M059J (cell line): ENCODE measurements around the gene GIPC3. TPM values are rescaled to one million over a fixed set of nuclear protein-coding genes. Genes with fewer than 3 reads are reported as not detected.

ENCODE experiments used
- DNase-seq: peaks from one replicate; pipeline ENCODE4 v3.0.0-alpha.2; 2012; ENCODE audit warnings: low read depth
- total RNA-seq: library from RNA; depleted of rRNA; stranded (reverse); fragments of >200 nt; shearing (Covaris generic); gene quantifications from 2 replicates; pipeline ENCODE4 v1.2.3, GENCODE V29; 2014; rRNA removed

GIPC3 gene
- total RNA-seq, 1 experiment from 2014 or later: not detected

GRCh38 chr19:3637621-3638020 is 52.3 kb downstream of the GIPC3 start:
- no peak for DNase-seq

GRCh38 chr19:3638208-3639193 is 53.2 kb downstream of the GIPC3 start:
- DNase-seq: no peak

GRCh38 chr19:3639479-3639878 is 54.2 kb downstream of the GIPC3 start:
- no peak for DNase-seq

- DNase-seq: no peak
Measured at GRCh38 chr19:3641515-3642269, 56.4 kb downstream of the GIPC3 start.

- DNase-seq: no peak
Measured at GRCh38 chr19:3642296-3642695, 57.0 kb downstream of the GIPC3 start.

Other genes with a start within 250 kb of the GIPC3 start
- 26.5 and 56.9 TPM in 2 replicates for gene NFIC, start 218.9 kb upstream of the GIPC3 start, total RNA-seq
- not detected in 2 replicates for gene SMIM24, start 105.0 kb upstream of the GIPC3 start, total RNA-seq
- not detected in 2 replicates for gene SMIM44, start 102.0 kb upstream of the GIPC3 start, total RNA-seq
- gene DOHH, start 84.8 kb upstream of the GIPC3 start, total RNA-seq: 6.9 and 16.4 TPM in 2 replicates
- 35.7 and 56.5 TPM in 2 replicates for gene FZR1, start 79.2 kb upstream of the GIPC3 start, total RNA-seq
- not detected in 2 replicates for gene TEKTIP1, start 46.3 kb upstream of the GIPC3 start, total RNA-seq
- gene MFSD12, start 27.9 kb upstream of the GIPC3 start, total RNA-seq: 50.7 and 105 TPM in 2 replicates
- 112 and 151 TPM in 2 replicates for gene HMG20B, start 12.5 kb upstream of the GIPC3 start, total RNA-seq
- gene TBXA2R, start 21.4 kb downstream of the GIPC3 start, total RNA-seq: 0.59 TPM in 1 of 2 replicates, not detected in the other
- gene CACTIN, start 41.3 kb downstream of the GIPC3 start, total RNA-seq: 13.7 and 31.1 TPM in 2 replicates
- 11.4 and 15.8 TPM in 2 replicates for gene PIP5K1C, start 115.0 kb downstream of the GIPC3 start, total RNA-seq
- 0.30 and 0.49 TPM in 2 replicates for gene TJP3, start 122.9 kb downstream of the GIPC3 start, total RNA-seq
- 13.7 and 15.0 TPM in 2 replicates for gene APBA3, start 176.2 kb downstream of the GIPC3 start, total RNA-seq
- gene MRPL54, start 177.2 kb downstream of the GIPC3 start, total RNA-seq: 48.6 and 81.6 TPM in 2 replicates
- not detected in 2 replicates for gene RAX2, start 186.8 kb downstream of the GIPC3 start, total RNA-seq
- not detected in 2 replicates for gene MATK, start 200.9 kb downstream of the GIPC3 start, total RNA-seq